GM18517 (cell line): ENCODE results near the gene MAN1C1.

Experiments used
- ATAC-seq: cut with Tn5 transposase; IDR thresholded peaks from one replicate; pipeline ENCODE4 v1.9.1; 2021; ENCODE audit warnings: mild to moderate bottlenecking, moderate library complexity; ENCODE audit not compliant: unreplicated experiment

MAN1C1 gene

GRCh38 chr1:25750923-25751605 is 134.5 kb downstream of the MAN1C1 start:
- ATAC-seq, result no peak

DNA sequence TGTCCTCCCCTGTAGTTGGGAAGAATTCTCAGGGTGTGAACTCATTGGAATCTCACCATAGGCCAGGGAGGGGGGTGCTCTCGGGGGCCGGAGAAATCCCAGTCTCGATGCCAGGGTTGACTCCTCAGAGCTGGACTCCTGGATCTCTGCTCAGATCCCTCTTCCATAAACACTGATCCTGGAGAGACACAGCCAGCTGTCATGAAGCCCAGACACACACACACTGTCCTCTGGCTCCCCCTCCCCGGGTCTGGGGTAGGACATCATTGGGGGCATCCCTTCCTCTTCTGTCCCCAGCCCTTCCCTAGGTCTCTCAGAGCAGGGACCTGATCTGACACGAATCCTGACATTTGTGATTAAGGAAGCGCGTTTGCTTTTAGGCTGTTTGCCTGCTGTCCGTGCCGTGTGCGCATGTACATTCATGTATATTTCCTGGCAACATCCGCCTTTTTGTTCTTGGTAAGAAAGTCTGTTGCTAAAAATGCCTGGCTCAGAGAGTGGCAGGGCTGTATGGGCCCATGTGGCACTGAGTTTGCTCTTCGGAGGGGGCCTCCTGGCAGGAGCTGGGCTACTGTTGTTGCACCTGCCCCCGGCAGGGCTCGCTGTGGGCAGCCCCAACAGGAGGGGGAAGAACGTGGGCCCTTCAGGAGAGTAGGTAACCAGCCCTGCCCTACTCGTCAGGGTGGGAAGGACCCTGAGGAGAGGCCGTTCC is 138.0 kb downstream of the MAN1C1 start:
- ATAC-seq, result no peak

- ATAC-seq, result no peak
These were observed 139.0 kb downstream of the MAN1C1 start for GRCh38 chr1:25755475-25756125.

DNA sequence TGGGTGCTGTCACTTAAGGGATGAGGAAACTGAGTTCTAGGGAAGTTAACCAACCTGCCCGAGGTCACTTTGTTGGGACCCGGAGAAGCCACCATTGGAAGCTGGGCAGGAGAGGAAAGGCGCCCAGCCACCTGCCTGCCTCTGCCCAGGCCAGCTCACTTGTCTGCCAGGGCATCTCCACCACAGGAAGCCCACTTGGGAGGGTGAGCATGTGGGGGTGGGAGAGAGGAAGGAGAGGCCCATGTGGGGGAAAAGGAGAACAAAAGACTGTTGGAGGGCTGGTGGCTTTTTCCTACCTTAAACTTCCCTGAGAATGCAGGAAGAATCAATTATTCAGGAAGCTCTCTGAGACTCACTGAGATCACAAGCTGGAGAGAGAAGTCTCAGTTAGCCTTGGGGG is 139.6 kb downstream of the MAN1C1 start:
- ATAC-seq, result no peak

GRCh38 chr1:25757151-25757845 is 140.7 kb downstream of the MAN1C1 start:
- ATAC-seq, result no peak

DNA sequence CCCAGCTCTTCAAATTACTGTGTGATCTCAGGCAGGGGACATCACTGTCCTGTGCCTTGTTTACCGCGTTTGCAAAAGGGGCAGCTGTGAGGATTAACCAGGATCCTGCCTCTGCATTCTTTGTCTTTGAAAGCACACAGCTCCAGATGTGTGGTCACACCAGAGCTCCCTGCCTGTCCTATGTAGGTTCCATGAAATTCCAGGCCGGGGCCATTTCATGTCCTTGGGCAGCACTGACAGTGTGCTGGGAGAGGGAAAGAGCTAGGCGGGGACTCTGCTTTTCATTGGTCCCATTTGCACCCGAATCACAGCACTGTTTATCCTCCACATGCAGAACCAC is 141.2 kb downstream of the MAN1C1 start:
- ATAC-seq, result no peak

DNA sequence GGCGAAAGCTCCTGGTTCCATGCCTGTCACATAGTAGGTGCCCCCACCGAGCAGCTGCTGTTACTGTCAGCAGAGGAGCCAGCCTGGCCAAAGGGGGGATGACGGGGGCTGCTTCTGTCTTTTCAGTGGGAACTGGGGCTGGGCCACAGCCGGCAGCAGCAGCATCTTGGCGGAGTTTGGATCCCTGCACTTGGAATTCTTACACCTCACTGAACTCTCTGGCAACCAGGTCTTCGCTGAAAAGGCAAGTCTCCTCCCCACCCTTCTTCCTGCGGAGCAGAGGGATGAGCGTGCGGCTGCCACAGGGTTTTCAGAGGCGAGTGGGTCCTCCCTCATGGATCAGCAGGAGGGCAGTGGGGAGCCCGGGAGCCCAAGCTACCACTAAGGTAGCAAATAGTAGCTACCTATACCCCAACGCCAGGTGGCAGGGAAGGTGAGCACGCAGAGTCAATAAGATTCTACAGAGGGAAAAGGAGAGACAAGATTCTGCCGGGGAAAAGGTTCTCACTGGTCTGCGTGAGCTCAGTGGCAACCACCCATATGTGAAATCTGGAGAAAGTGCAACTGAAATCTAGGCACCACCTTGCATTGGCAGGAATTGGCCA is 142.0 kb downstream of the MAN1C1 start:
- ATAC-seq, result no peak

DNA sequence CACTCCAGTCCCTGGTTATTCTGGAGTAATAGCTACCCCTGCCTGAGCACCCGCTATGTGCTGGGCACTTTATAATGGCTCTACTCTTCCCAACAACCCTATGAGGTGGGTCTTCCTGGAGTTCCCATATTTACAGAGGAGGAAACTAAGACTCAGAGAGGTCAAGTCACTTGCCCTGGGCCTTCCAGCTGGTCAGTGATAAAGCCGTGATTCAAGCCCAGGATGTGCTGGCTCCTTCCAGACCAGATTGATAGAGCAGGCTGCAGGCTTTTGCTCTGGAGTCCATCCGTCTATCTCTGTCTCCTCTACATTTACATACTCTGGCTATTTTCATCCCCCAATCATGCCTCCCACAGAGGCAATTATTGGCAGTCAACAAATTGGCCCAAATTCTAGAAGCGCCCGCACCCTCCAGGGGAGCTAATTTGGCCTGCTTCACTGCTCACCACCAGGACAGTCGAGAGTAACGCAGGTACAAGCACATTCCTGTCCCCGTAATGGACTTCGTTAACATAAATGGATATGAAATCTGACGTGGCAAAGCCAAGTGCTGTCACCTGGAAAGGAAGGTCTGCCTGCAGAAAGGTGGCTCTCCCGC is 143.6 kb downstream of the MAN1C1 start:
- ATAC-seq, result no peak

DNA sequence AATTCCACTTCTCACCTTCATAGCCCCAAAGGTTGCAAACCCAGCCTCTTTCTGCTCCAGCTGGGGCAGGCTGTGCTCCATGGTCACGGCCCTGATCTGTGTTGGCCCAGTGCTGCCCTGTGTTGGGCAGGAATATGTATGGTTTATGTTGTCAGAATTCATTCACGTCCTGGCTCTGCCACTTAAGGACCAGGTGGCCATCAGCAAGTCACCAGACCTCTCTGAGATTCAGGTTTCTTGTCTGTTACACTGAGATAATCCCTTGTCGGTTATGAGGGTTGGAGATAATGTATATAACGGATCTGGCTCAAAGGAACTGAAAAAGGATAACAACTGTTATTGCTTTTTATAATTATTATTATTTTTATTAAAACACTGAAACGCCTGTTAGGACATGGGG is 144.3 kb downstream of the MAN1C1 start:
- ATAC-seq, result no peak

DNA sequence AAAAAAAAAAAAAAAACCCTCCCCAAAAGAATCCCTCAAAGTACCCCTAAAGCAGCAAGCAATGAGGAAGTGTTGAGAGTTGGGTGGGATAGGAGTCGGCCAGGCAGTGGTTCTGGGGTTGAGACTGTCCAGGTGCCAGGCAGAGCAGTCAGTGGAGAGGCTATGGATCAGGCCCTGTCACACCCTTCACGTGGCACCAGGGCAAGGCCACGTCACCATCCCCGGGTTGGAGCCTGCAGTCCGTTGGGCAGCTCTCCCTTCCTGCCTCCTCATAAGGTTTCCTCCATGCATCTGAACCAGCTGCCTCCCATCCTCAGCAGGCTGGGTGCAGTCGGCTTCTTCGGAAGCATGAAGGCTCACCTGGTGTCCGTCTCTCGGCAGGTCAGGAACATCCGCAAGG is 146.9 kb downstream of the MAN1C1 start:
- no peak for ATAC-seq

DNA sequence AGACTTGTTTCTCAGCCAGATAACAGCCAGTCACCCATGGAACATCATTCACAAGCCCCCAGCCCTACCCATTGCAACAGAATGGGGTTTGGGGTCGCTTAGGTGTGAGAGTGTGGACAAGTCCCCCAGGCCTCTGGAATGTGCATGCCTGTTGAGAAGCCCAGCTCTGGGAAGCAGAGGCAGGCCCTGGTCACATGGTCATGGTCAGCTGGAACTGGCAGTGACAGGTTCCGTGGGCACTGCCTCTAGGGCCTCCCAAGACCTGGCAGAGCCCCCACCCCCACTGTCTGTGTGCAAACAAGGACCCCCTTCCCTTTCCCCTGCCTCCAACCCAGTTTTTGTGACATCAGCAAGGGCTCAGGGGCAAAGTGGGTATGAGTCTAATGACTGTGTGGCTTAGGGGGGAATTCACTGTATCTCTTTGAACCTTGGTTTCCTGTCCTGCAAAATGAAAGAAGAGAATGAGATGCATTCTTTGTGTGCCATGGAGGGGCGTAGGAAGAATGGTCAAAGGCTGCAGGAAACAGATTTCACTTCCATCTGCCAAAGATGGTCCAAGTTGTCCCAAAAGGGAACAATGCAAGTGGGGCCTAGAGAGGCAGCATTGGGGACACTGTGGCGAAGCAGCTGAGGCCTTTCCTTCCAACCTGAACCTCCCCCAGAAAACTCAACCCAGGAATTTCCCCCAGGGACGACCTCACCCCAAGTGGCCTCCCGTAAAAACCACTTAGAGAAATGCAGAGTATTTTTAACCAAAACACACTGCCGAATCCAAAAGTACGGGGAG is 148.7 kb downstream of the MAN1C1 start:
- ATAC-seq, result no peak

- no peak for ATAC-seq
These were observed 149.5 kb downstream of the MAN1C1 start for GRCh38 chr1:25765923-25766589.

DNA sequence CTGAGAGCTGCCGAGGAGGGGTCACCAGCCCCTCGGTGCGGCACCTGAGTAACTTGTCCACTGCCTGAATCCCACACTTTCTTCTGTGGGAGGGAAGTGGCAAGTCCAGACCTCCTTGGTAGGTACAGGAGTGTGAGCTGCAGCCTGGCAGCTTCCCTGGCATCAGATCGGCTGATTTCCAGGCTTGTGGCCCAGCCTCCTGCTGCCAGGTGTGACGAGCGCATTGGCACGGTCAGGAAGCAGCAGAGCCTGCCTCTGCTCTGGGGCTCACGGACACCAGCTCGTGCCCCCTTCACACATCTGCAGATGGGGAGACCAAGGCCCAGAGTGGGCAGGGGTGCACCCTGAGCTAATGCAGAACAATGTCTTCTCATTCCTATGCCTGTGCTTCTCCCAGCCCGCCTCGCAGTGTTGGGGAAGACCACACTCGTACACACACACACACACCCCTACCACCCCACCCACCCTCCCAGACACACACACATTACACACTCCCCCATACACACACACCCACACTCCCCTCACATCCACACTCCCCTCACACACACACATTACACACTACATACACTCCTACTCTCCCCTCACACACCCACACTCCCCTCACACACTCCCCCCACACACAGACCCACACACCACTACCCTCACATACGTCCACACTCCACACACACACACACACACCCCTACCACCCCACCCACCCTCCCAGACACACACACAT is 150.3 kb downstream of the MAN1C1 start:
- no peak for ATAC-seq

DNA sequence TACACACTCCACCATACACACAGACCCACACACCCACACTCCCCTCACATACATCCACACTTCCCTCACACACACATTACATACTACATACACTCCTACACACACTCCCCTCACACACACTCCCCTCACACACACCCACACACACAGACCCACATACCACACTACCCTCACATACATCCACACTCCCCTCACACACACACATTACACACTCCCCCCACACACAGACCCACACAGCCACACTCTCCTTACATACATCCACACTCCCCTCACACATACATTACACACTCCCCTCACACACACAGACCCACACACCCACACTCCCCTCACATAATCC is 150.8 kb downstream of the MAN1C1 start:
- no peak for ATAC-seq

GRCh38 chr1:25768999-25769398 is 152.4 kb downstream of the MAN1C1 start:
- no peak for ATAC-seq

DNA sequence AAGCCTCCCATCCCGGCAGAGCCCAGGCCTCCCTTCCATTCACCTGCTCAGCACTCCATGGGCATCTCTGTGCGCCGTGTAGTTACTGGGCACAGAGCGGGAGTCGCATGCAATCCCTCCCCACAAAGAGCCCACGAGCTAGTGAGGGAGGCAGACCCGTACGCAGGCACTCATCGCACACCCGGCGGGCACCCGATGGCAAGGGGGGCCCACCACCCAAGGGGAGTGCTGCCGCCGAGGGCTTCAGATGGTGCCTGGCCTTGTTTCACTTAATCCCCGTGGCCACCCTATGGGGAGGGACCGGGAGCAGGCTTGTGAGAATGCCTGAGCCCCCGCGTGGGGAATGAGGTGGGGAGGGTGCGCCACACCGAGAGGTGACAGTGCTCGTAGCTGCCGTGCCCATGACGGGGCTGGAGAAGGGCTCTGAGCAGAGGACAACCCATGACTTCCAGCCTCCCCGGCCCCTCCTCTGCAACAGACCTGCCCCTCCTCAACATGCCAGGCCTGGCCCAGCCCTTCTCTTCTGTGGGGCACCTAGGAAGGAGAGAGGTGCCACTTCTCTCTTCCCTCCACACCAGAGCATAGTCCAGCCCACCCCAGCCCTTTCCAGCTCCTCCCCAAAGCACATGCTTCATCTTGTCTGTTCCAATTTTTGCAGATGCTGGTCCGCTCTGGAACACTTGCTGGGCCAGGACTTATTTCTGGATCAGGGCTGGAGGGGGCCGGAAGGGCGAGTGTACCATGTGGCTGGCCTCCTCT is 153.2 kb downstream of the MAN1C1 start:
- no peak for ATAC-seq

DNA sequence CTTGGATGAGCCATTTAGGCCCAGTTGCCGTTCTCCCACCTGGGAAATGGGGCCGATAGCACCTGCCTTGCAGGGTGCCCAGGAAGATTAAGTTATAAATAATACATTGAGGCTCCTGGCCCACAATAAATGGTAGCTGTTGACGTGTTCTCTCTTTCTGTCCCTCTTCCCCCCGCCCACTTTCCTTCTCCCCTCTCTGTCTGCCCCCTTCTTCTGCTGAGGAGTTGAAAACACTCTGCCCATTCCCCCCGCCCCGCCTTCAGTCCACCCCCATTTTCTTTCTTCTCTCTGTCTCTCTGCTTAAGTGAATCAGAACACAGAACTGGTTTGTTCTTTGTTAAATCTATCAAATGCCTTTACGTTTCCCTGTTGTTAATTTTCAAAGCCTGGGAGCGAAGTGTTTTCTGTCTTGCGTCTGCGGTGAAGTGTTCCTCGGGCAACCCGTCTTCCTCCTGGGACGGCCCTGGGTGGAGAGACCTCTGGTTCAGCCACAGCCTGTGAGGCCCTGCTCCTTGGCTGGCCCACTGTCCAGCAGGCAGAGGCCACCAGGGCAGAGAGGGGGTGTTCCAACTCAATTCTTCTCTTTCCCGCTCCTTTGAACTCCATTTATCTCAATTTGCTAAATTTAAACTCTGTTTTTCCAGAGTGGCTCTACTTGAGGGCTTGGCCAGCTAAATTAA is 154.1 kb downstream of the MAN1C1 start:
- no peak for ATAC-seq
